OCI-LY3 (cell line): Measurements from ENCODE around the gene LTBP1.

Experiments
- H2AFZ ChIP-seq: fragments of 200-600, 300-600 bp; shearing (Covaris generic); 2 replicates; pipeline ENCODE4 v1.6.0; 2014; ENCODE audit warnings: antibody characterized with exemption, low read depth, low read length
- H3K27ac ChIP-seq: fragments of 200-600, 300-600 bp; sonication (generic); 2 replicates; pipeline ENCODE4 v1.5.1; 2014; ENCODE audit warnings: mild to moderate bottlenecking, low read length, moderate library complexity, mixed read lengths
- H3K27me3 ChIP-seq: fragments of 200-600, 300-600 bp; sonication (generic); 2 replicates; pipeline ENCODE4 v1.6.1; 2014; ENCODE audit warnings: low read depth, low read length, mixed read lengths
- H3K36me3 ChIP-seq: fragments of 200-600, 300-600 bp; sonication (generic); replicated peaks from 2 replicates; pipeline ENCODE3; 2014; ENCODE audit warnings: low read depth, low read length, mixed read lengths
- H3K4me1 ChIP-seq: fragments of 300-600, 200-600 bp; sonication (generic); 2 replicates; pipeline ENCODE4 v1.6.1; 2014; ENCODE audit warnings: low read length, mixed read lengths
- H3K4me2 ChIP-seq: fragments of 200-600, 300-600 bp; sonication (generic); 2 replicates; pipeline ENCODE4 v1.6.1; 2014; ENCODE audit warnings: low read length, mixed read lengths
- H3K4me3 ChIP-seq: fragments of 300-600, 200-600 bp; sonication (generic); 2 replicates; pipeline ENCODE4 v1.5.1; 2014; ENCODE audit warnings: antibody characterized with exemption, mild to moderate bottlenecking, low read length, moderate library complexity
- H3K79me2 ChIP-seq: fragments of 300-600, 200-600 bp; shearing (Covaris generic); 2 replicates; pipeline ENCODE4 v1.6.1; 2014; ENCODE audit warnings: mild to moderate bottlenecking, low read length, mixed read lengths
- H3K9ac ChIP-seq: fragments of 300-600, 200-600 bp; shearing (Covaris generic); 2 replicates; pipeline ENCODE4 v1.6.0; 2014; ENCODE audit warnings: mild to moderate bottlenecking, low read length, moderate library complexity
- H3K9me3 ChIP-seq: fragments of 200-600, 300-600 bp; shearing (Covaris generic); 2 replicates; pipeline ENCODE4 v1.6.1; 2014; ENCODE audit warnings: low read length, mixed read lengths; ENCODE audit not compliant: insufficient read depth
- H4K20me1 ChIP-seq: fragments of 200-600, 300-600 bp; sonication (generic); 2 replicates; pipeline ENCODE4 v1.6.1; 2016; ENCODE audit warnings: low read length, mixed read lengths; ENCODE audit not compliant: insufficient read depth
- CTCF ChIP-seq: fragments of 200-600, 300-600 bp; sonication (generic); IDR thresholded peaks from 2 replicates; pipeline ENCODE4 v1.5.1; 2014; ENCODE audit warnings: antibody characterized with exemption, low read length, low read depth
- EZH2phosphoT487 ChIP-seq: fragments of 200-600 bp; shearing (Covaris generic); IDR thresholded peaks from 2 replicates; pipeline ENCODE4 v1.6.1; 2018; ENCODE audit warnings: antibody characterized with exemption, mixed run types, low read depth

The LTBP1 gene

GRCh38 chr2:33029459-33029858 lies 82.7 kb downstream of the LTBP1 start:
- no peaks in the 10 kb centered on the region for H4K20me1 ChIP-seq
- H3K4me3 ChIP-seq, result no peak overlapping the region
- TF ChIP-seq EZH2phosphoT487, result no peak
- TF ChIP-seq CTCF, result no peak
- H3K9ac ChIP-seq, result no peak overlapping the region
- no peak overlapping the region for H2AFZ ChIP-seq
- no peaks in the 10 kb centered on the region for H3K27me3 ChIP-seq
- no peak overlapping the region for H3K27ac ChIP-seq
- H3K36me3 ChIP-seq, result no peaks in the 10 kb centered on the region
- H3K4me1 ChIP-seq, result peaks cover 16% of the 10 kb centered on the region
- H3K4me2 ChIP-seq, result no peak overlapping the region
- no peaks in the 10 kb centered on the region for H3K9me3 ChIP-seq
- H3K79me2 ChIP-seq, result no peaks in the 10 kb centered on the region

- Histone ChIP-seq H3K27me3 (no peaks in the 10 kb centered on the region), H3K27ac (no peak overlapping the region), H2AFZ (no peak overlapping the region), H3K4me2 (no peak overlapping the region), H4K20me1 (no peaks in the 10 kb centered on the region), H3K9ac (no peak overlapping the region), H3K4me1 (peaks cover 20% of the 10 kb centered on the region), H3K9me3 (no peaks in the 10 kb centered on the region), H3K36me3 (no peaks in the 10 kb centered on the region), H3K79me2 (no peaks in the 10 kb centered on the region), H3K4me3 (no peak overlapping the region)
- TF ChIP-seq EZH2phosphoT487, result no peak
- TF ChIP-seq CTCF, result no peak
These were observed 83.2 kb downstream of the LTBP1 start for GRCh38 chr2:33029926-33030325.

GRCh38 chr2:33030326-33030725 lies 83.6 kb downstream of the LTBP1 start:
- Histone ChIP-seq H3K36me3 (no peaks in the 10 kb centered on the region), H2AFZ (no peak overlapping the region), H3K9ac (no peak overlapping the region), H4K20me1 (no peaks in the 10 kb centered on the region), H3K4me3 (no peak overlapping the region), H3K27ac (no peak overlapping the region), H3K79me2 (no peaks in the 10 kb centered on the region), H3K4me1 (peaks cover 22% of the 10 kb centered on the region), H3K9me3 (no peaks in the 10 kb centered on the region), H3K27me3 (no peaks in the 10 kb centered on the region), H3K4me2 (no peak overlapping the region)
- no peak for TF ChIP-seq EZH2phosphoT487
- no peak for TF ChIP-seq CTCF

GRCh38 chr2:33032245-33032644 lies 85.5 kb downstream of the LTBP1 start:
- no peak overlapping the region for H2AFZ ChIP-seq
- no peaks in the 10 kb centered on the region for H3K27me3 ChIP-seq
- H3K27ac ChIP-seq, result no peak overlapping the region
- no peak overlapping the region for H3K9ac ChIP-seq
- no peak overlapping the region for H3K4me2 ChIP-seq
- no peaks in the 10 kb centered on the region for H3K36me3 ChIP-seq
- no peak overlapping the region for H3K4me3 ChIP-seq
- H4K20me1 ChIP-seq, result no peaks in the 10 kb centered on the region
- TF ChIP-seq CTCF, result no peak
- H3K4me1 ChIP-seq, result peaks cover 22% of the 10 kb centered on the region
- no peaks in the 10 kb centered on the region for H3K79me2 ChIP-seq
- no peaks in the 10 kb centered on the region for H3K9me3 ChIP-seq
